H1 (cell line): ENCODE measurements around the gene L3MBTL3. TPM values are rescaled to one million over a fixed set of nuclear protein-coding genes. Genes with fewer than 3 reads are reported as not detected.

Source experiments
- CTCF ChIA-PET: fragments of 300-600 bp; sonication (Branson Sonifier 250); formaldehyde crosslinking; loops from one replicate; lab custom pipeline; 2021; ENCODE audit not compliant: partially characterized antibody; lab: Charles Lee
- POLR2A ChIA-PET: fragments of 300-600 bp; sonication (Branson Sonifier 250); formaldehyde crosslinking; loops from one replicate; lab custom pipeline; 2021; ENCODE audit warnings: inconsistent platforms; ENCODE audit not compliant: partially characterized antibody; lab: Charles Lee
- DNase-seq, 2 experiments: peaks; one replicate each; pipeline versions ENCODE4 v3.0.0 to v3.0.0-alpha.2; 2010 to 2022; ENCODE audit warnings: low spot score in 2 of 2, low read depth in 1 of 2, mixed read lengths in 1 of 2
- FAIRE-seq: peaks from 2 replicates; lab custom pipeline; 2011; peaks lifted over from hg19 to GRCh38; lab: Jason Lieb, UNC
- H2AFZ ChIP-seq: 2 replicates; pipeline ENCODE4 v1.8.1; 2012; ENCODE audit warnings: low read length, inconsistent platforms
- H2AK5ac ChIP-seq: 2 replicates; pipeline ENCODE4 v1.6.1; 2013; ENCODE audit warnings: low read depth, low read length
- H2BK120ac ChIP-seq: replicated peaks from 2 replicates; pipeline ENCODE3; 2013; ENCODE audit warnings: low read depth, low read length, inconsistent platforms
- H2BK12ac ChIP-seq: 2 replicates; pipeline ENCODE4 v1.6.1; 2013; ENCODE audit warnings: low read depth, low read length
- H2BK15ac ChIP-seq: 2 replicates; pipeline ENCODE4 v1.6.1; 2013; ENCODE audit warnings: low read length
- H2BK20ac ChIP-seq: 2 replicates; pipeline ENCODE4 v1.6.1; 2013; ENCODE audit warnings: low read length
- H2BK5ac ChIP-seq: 2 replicates; pipeline ENCODE4 v1.6.1; 2013; ENCODE audit warnings: low read depth, low read length
- H3K14ac ChIP-seq: 2 replicates; pipeline ENCODE4 v1.6.1; 2013; ENCODE audit warnings: inconsistent platforms; ENCODE audit not compliant: insufficient read length
- H3K18ac ChIP-seq: 2 replicates; pipeline ENCODE4 v1.6.1; 2013; ENCODE audit warnings: low read length; ENCODE audit errors: extremely low read depth
- H3K23ac ChIP-seq: 2 replicates; pipeline ENCODE4 v1.6.1; 2013; ENCODE audit warnings: inconsistent platforms; ENCODE audit not compliant: insufficient read length
- H3K23me2 ChIP-seq: 2 replicates; pipeline ENCODE4 v1.6.1; 2013; ENCODE audit warnings: low read depth, low read length
- H3K27ac ChIP-seq: 2 replicates; pipeline ENCODE4 v1.6.1; 2011; ENCODE audit warnings: low read depth, low read length, inconsistent platforms
- H3K27me3 ChIP-seq, 4 experiments: replicated peaks in 1 of 4; 1 replicate in 1 of 4; 2 replicates in 3 of 4; pipeline versions ENCODE4 v1.6.1 to v1.8.1; 2011 to 2013; ENCODE audit warnings: low read length in 3 of 4, mild to moderate bottlenecking in 3 of 4, inconsistent platforms in 2 of 4, mixed read lengths in 2 of 4, moderate library complexity in 1 of 4; ENCODE audit not compliant: control insufficient read depth in 3 of 4, insufficient read depth in 3 of 4; ENCODE audit errors: extremely low read depth in 1 of 4
- H3K36me3 ChIP-seq, 4 experiments: 2 replicates each; pipeline versions ENCODE4 v1.6.1 to v1.8.1; 2011 to 2013; ENCODE audit warnings: mild to moderate bottlenecking in 4 of 4, low read length in 3 of 4, moderate library complexity in 2 of 4, control low read depth in 1 of 4, inconsistent platforms in 1 of 4; ENCODE audit not compliant: insufficient read depth in 4 of 4, control insufficient read depth in 2 of 4
- H3K4ac ChIP-seq: replicated peaks from 2 replicates; pipeline ENCODE3; 2013; ENCODE audit warnings: low read length, low read depth, mixed read lengths, inconsistent platforms; ENCODE audit not compliant: insufficient read length
- H3K4me1 ChIP-seq, 4 experiments: replicated peaks in 1 of 4; 1 replicate in 1 of 4; 2 replicates in 3 of 4; pipeline versions ENCODE4 v1.6.1 to v1.8.1; 2011 to 2013; ENCODE audit warnings: low read length in 3 of 4, inconsistent platforms in 2 of 4, mixed read lengths in 1 of 4; ENCODE audit not compliant: insufficient read depth in 4 of 4, control insufficient read depth in 3 of 4
- H3K4me2 ChIP-seq, 2 experiments: 2 replicates each; pipeline versions ENCODE4 v1.6.1 to v1.8.1; 2011 to 2013; ENCODE audit warnings: low read depth in 2 of 2, low read length in 2 of 2, control low read depth in 1 of 2, inconsistent platforms in 1 of 2, mild to moderate bottlenecking in 1 of 2; ENCODE audit not compliant: insufficient read depth in 1 of 2
- H3K4me3 ChIP-seq, 4 experiments: fragments of 200-600, 300-600 bp in 1 of 4; sonication (generic), shearing (Covaris generic), sonication (Bioruptor Twin) in 1 of 4; 2 replicates each; pipeline versions ENCODE4 v1.5.1 to v1.8.1; 2011 to 2016; ENCODE audit warnings: low read length in 4 of 4, low read depth in 3 of 4, control low read depth in 2 of 4, inconsistent platforms in 2 of 4, mild to moderate bottlenecking in 2 of 4, mixed read lengths in 1 of 4, moderate library complexity in 1 of 4; ENCODE audit not compliant: insufficient read depth in 2 of 4; ENCODE audit errors: extremely low read depth in 1 of 4
- H3K56ac ChIP-seq: replicated peaks from 2 replicates; pipeline ENCODE3; 2013; ENCODE audit warnings: low read depth, mild to moderate bottlenecking, mixed read lengths, low read length, inconsistent platforms; ENCODE audit not compliant: insufficient read length
- H3K79me1 ChIP-seq: 2 replicates; pipeline ENCODE4 v1.6.1; 2013; ENCODE audit warnings: low read depth, low read length, control low read depth
- H3K79me2 ChIP-seq, 2 experiments: 2 replicates each; pipeline versions ENCODE4 v1.6.1 to v1.8.1; 2012 to 2013; ENCODE audit warnings: low read length in 2 of 2, mild to moderate bottlenecking in 2 of 2, inconsistent platforms in 1 of 2; ENCODE audit not compliant: insufficient read depth in 2 of 2, control insufficient read depth in 1 of 2
- H3K9ac ChIP-seq, 4 experiments: replicated peaks in 1 of 4; 1 replicate in 1 of 4; 2 replicates in 3 of 4; pipeline versions ENCODE4 v1.6.1 to v1.8.1; 2011 to 2013; ENCODE audit warnings: low read depth in 3 of 4, low read length in 3 of 4, control low read depth in 2 of 4, mild to moderate bottlenecking in 2 of 4, moderate library complexity in 2 of 4, inconsistent platforms in 1 of 4; ENCODE audit errors: extremely low read depth in 1 of 4
- H3K9me3 ChIP-seq, 2 experiments: 2 replicates each; pipeline versions ENCODE4 v1.6.1 to v1.8.1; 2012 to 2013; ENCODE audit warnings: mild to moderate bottlenecking in 2 of 2, moderate library complexity in 2 of 2, control low read depth in 1 of 2, inconsistent platforms in 1 of 2, low read depth in 1 of 2, low read length in 1 of 2, mixed read lengths in 1 of 2; ENCODE audit not compliant: insufficient read depth in 2 of 2
- H4K20me1 ChIP-seq, 2 experiments: replicated peaks in 1 of 2; 2 replicates each; pipeline versions ENCODE3 to v1.8.1; 2011 to 2013; ENCODE audit warnings: inconsistent platforms in 2 of 2, low read length in 2 of 2, mild to moderate bottlenecking in 1 of 2; ENCODE audit not compliant: insufficient read depth in 2 of 2, control insufficient read depth in 1 of 2
- H4K5ac ChIP-seq: 2 replicates; pipeline ENCODE4 v1.6.1; 2013; ENCODE audit warnings: low read length, low read depth, mixed read lengths, inconsistent platforms; ENCODE audit not compliant: insufficient read length
- H4K8ac ChIP-seq: 2 replicates; pipeline ENCODE4 v1.8.0; 2013; ENCODE audit warnings: mild to moderate bottlenecking, moderate library complexity, low read length, inconsistent platforms; ENCODE audit not compliant: insufficient read depth; ENCODE audit errors: extremely low read depth
- H4K91ac ChIP-seq: replicated peaks from 2 replicates; pipeline ENCODE3; 2013; ENCODE audit warnings: low read length, mixed read lengths, inconsistent platforms; ENCODE audit not compliant: insufficient read length
- CBX8 ChIP-seq: fragments of 300-800, 300-1000 bp; sonication (generic); IDR thresholded peaks from 2 replicates; pipeline ENCODE4 v1.7.1; 2016; ENCODE audit warnings: low read depth, low read length, borderline replicate concordance
- E2F6 ChIP-seq: IDR thresholded peaks from 2 replicates; pipeline ENCODE4 v1.6.1; 2012; ENCODE audit warnings: inconsistent platforms
- HDAC6 ChIP-seq: IDR thresholded peaks from one replicate; pipeline ENCODE4 v1.7.1; 2012; ENCODE audit warnings: low read depth, mild to moderate bottlenecking, inconsistent platforms, low read length, moderate library complexity
- RBBP5 ChIP-seq: IDR thresholded peaks from 2 replicates; pipeline ENCODE4 v1.7.1; 2012; ENCODE audit warnings: low read depth, mild to moderate bottlenecking, inconsistent platforms, low read length, moderate library complexity, borderline replicate concordance
- USF2 ChIP-seq: IDR thresholded peaks from 2 replicates; pipeline ENCODE4 v1.6.1; 2011; ENCODE audit warnings: low read length, improper control_type of control experiment
- WGBS, 2 experiments: shearing (Covaris generic) in 1 of 2; methylation state at CpG; one replicate each; pipeline versions ENCODE4 v1.1.6 to v1.1.7; 2013 to 2015; ENCODE audit warnings: low lambda C conversion rate in 2 of 2, mixed read lengths in 2 of 2, inconsistent platforms in 1 of 2, low coverage in 1 of 2, missing lambda C conversion rate in 1 of 2; ENCODE audit not compliant: insufficient replicate concordance in 2 of 2, insufficient coverage in 1 of 2, insufficient read length in 1 of 2; ENCODE audit errors: extremely low coverage in 1 of 2, missing lambda C conversion rate in 1 of 2; 5-methylcytosine and 5-hydroxymethylcytosine counted together
- polyA plus RNA-seq, 7 experiments: library from polyadenylated mRNA; depleted of rRNA in 3 of 7; stranded (reverse) in 5 of 7; unstranded in 2 of 7; fragments of >200 nt in 5 of 7; fragments of 200-250 nt in 2 of 7; gene quantifications; 1 replicate in 5 of 7; 2 replicates in 1 of 7; 4 replicates in 1 of 7; pipeline versions ENCODE4 v1.2.1 to v1.2.3, GENCODE V29; 2011 to 2013; ENCODE audit warnings: missing spikeins in 2 of 7, mixed read lengths in 2 of 7
- total RNA-seq: library from RNA; stranded (reverse); fragmentation: NEBNext Ultra II Directional; extraction: Animal tissue kit (Norgen Biotek cat#: 25700); gene quantifications from 2 replicates; pipeline ENCODE4 v1.2.1, GENCODE V29; 2021

The L3MBTL3 gene
- total and polyA plus RNA-seq, 2 of the 8 experiments (the other 6 are each of a cell fraction or from before 2014, with no cell fraction given), result 3.9 to 17.2 TPM

GRCh38 chr6:130008236-130008873, 10.0 kb upstream of the L3MBTL3 start:
- no peak overlapping the region for H3K56ac ChIP-seq
- no peak overlapping the region for H2BK120ac ChIP-seq
- H3K4me1 ChIP-seq, result no peaks in the 10 kb centered on the region; a peak in 1 of 7 replicates
- H4K5ac ChIP-seq, result no peak overlapping the region
- no peak overlapping the region for H3K4me3 ChIP-seq
- H3K23me2 ChIP-seq, result no peaks in the 10 kb centered on the region
- POLR2A ChIA-PET, result interaction anchor here (1.6 kb wide), 1 partner anchor 9 kb away, joined by 5 read pairs; the partner anchor contains the start of gene L3MBTL3
- no peak overlapping the region for H2AK5ac ChIP-seq
- no peaks in the 10 kb centered on the region for H3K36me3 ChIP-seq
- FAIRE-seq (no peak), DNase-seq (no peak)
- no peak overlapping the region for H3K9ac ChIP-seq
- H3K4ac ChIP-seq, result no peak overlapping the region
- H2BK5ac ChIP-seq, result no peak overlapping the region
- no peak overlapping the region for H2BK20ac ChIP-seq
- no peak overlapping the region for H3K18ac ChIP-seq
- CTCF ChIA-PET, result interaction anchor here (1.4 to 2.2 kb wide), 2 partner anchors 13 to 410 kb away, joined by 4 to 7 read pairs; no protein-coding TSS in a partner anchor
- H2AFZ ChIP-seq, result no peak overlapping the region
- H3K4me2 ChIP-seq, result no peak overlapping the region
- H3K23ac ChIP-seq, result no peak overlapping the region
- no peak overlapping the region for H3K27ac ChIP-seq
- peaks cover 0 to 1% (median 0%) of the 10 kb centered on the region in 4 experiments; a peak in 1 of 7 replicates for H3K27me3 ChIP-seq
- H4K8ac ChIP-seq, result no peak overlapping the region
- H3K79me1 ChIP-seq, result no peaks in the 10 kb centered on the region
- no peak overlapping the region for H4K91ac ChIP-seq
- no peak overlapping the region for H3K14ac ChIP-seq
- no peaks in the 10 kb centered on the region for H3K79me2 ChIP-seq
- H2BK15ac ChIP-seq, result no peak overlapping the region
- H2BK12ac ChIP-seq, result no peak overlapping the region
- H3K9me3 ChIP-seq, result no peaks in the 10 kb centered on the region
- TF ChIP-seq CBX8 (no peak), RBBP5 (no peak), HDAC6 (no peak), USF2 (no peak), E2F6 (no peak)
- WGBS, 2 experiments, result 98% methylated on average over 4 of the region's 4 CpGs; no CpG with 5 or more reads in 1 of the 2 experiments
- no peaks in the 10 kb centered on the region for H4K20me1 ChIP-seq
